ENCODE measurements around the gene PLEKHJ1. TPM values are rescaled to one million over a fixed set of nuclear protein-coding genes. Genes with fewer than 3 reads are reported as not detected.

PLEKHJ1 gene
- total and polyA plus RNA-seq, 11 donors = 44.6 to 89.7 (median 48.8) TPM

GRCh38 chr19:2246801-2247361 lies 10.8 kb upstream of the PLEKHJ1 start:
- peak; percentile 58 to 73 (median 61) for DNase-seq
- H3K4me3 ChIP-seq = no peak overlapping the region
- ATAC-seq = peak; percentile 52 to 87 (median 63)
- H3K36me3 ChIP-seq = peaks cover 4 to 58% (median 48%) of the 10 kb centered on the region in 9 donors
- 77 to 88% (median 78%) methylated on average over 14 to 26 of the region's 26 CpGs for WGBS, 4 donors
- peaks cover 0 to 44% (median 24%) of the 10 kb centered on the region in 12 donors for H3K4me1 ChIP-seq
- H3K27me3 ChIP-seq = peaks cover 11 to 29% (median 22%) of the 10 kb centered on the region in 9 donors
- intact Hi-C loops (cut with DNase I) = no loop called here
- H3K27ac ChIP-seq = peak overlapping the region in 1 of 12 donors; percentile 18
- no peak for TF ChIP-seq CTCF (IDR thresholded peaks at IDR 0.05)
- TF ChIP-seq POLR2A (IDR thresholded peaks at IDR 0.05) = no peak
- H3K9me3 ChIP-seq = no peaks in the 10 kb centered on the region

GRCh38 chr19:2246014-2246620 lies 10.0 kb upstream of the PLEKHJ1 start:
- WGBS, 4 donors = 92 to 98% (median 93%) methylated on average over 16 to 25 of the region's 25 CpGs
- Histone ChIP-seq H3K27me3 (peaks cover 4 to 21% (median 17%) of the 10 kb centered on the region in 9 donors), H3K9me3 (no peaks in the 10 kb centered on the region), H3K4me3 (no peak overlapping the region), H3K4me1 (peaks cover 0 to 48% (median 24%) of the 10 kb centered on the region in 12 donors), H3K27ac (no peak overlapping the region), H3K36me3 (peaks cover 4 to 58% (median 48%) of the 10 kb centered on the region in 9 donors)
- TF ChIP-seq CTCF (IDR thresholded peaks at IDR 0.05) (no peak), POLR2A (IDR thresholded peaks at IDR 0.05) (no peak)
- intact Hi-C loops (cut with DNase I) = no loop called here
- DNase-seq (no peak), ATAC-seq (no peak)

- Histone ChIP-seq H3K27me3 (peaks cover 0 to 13% (median 8%) of the 10 kb centered on the region in 9 donors), H3K36me3 (peaks cover 4 to 58% (median 48%) of the 10 kb centered on the region in 9 donors), H3K9me3 (no peaks in the 10 kb centered on the region), H3K4me3 (no peak overlapping the region), H3K27ac (no peak overlapping the region), H3K4me1 (peaks cover 2 to 49% (median 31%) of the 10 kb centered on the region in 12 donors)
- intact Hi-C loops (cut with DNase I) = no loop called here
- TF ChIP-seq POLR2A (IDR thresholded peaks at IDR 0.05) (no peak), CTCF (IDR thresholded peaks at IDR 0.05) (no peak)
- 92 to 97% (median 95%) methylated on average over 12 to 15 of the region's 15 CpGs for WGBS, 4 donors
- ATAC-seq (no peak), DNase-seq (no peak)
Observed at GRCh38 chr19:2245273-2245672, 9.1 kb upstream of the PLEKHJ1 start.

GRCh38 chr19:2244486-2244885 lies 8.4 kb upstream of the PLEKHJ1 start:
- H3K36me3 ChIP-seq = peaks cover 4 to 58% (median 48%) of the 10 kb centered on the region in 9 donors
- DNase-seq (no peak), ATAC-seq (no peak)
- H3K4me3 ChIP-seq = no peak overlapping the region
- no peak for TF ChIP-seq POLR2A (IDR thresholded peaks at IDR 0.05)
- intact Hi-C loops (cut with DNase I) = no loop called here
- peaks cover 0 to 5% (median 3%) of the 10 kb centered on the region in 9 donors for H3K27me3 ChIP-seq
- 94 to 96% (median 94%) methylated on average over 18 to 21 of the region's 21 CpGs for WGBS, 4 donors
- H3K4me1 ChIP-seq = peaks cover 6 to 52% (median 34%) of the 10 kb centered on the region in 12 donors
- no peaks in the 10 kb centered on the region for H3K9me3 ChIP-seq
- H3K27ac ChIP-seq = no peak overlapping the region
